Stimulated activated CD4-positive, alpha-beta T cell treated with anti-CD3 and anti-CD28 coated beads, Interleukin-12 subunit alpha, Interleukin-12 subunit beta, amount 100 ng/mL, for 48 hours (primary cell): ENCODE results near the gene FNIP2.

ENCODE experiments used
- DNase-seq, 3 donors: peaks; one replicate each; pipeline ENCODE4 v3.0.0-alpha.2; 2020; ENCODE audit warnings: low read depth in 2 of 3, low spot score in 1 of 3

The FNIP2 gene

GRCh38 chr4:158836002-158836369, 67.2 kb downstream of the FNIP2 start:
- DNase-seq, result no peak

DNA sequence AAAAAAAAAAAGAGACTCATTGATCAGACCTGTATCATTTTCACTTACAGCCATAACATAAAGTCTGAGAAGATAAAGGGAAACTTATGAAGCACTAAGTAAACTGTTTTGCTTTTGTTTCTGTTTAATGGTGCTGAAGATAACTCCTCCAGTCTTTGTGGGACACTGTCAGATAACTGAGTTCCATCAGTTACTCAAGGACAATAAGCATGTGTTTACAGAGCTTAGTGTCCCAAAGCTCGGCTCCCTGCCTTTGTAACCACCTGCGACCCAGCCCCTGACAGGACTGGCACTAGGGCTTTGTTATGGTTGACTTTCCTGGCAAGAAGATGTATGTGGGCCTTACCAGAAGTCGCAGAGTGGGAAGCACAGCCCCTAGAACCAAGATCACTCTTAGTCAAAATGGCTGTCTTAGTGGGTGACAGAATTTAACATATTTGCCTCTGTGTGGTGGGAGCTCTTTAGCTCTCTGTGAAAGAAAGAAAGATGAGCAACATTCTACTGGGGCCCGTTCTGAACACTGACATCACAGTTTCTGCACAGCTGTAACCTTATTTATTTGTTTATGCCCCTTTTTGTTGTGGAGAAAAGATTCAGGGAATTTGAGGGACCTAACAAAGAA, 68.1 kb downstream of the FNIP2 start:
- DNase-seq, result no peak

- no peak for DNase-seq
Observed at GRCh38 chr4:158837527-158838141, 68.8 kb downstream of the FNIP2 start.

- DNase-seq, result no peak
Observed at GRCh38 chr4:158840131-158840530, 71.3 kb downstream of the FNIP2 start.

GRCh38 chr4:158841540-158841939, 72.7 kb downstream of the FNIP2 start:
- no peak for DNase-seq

DNA sequence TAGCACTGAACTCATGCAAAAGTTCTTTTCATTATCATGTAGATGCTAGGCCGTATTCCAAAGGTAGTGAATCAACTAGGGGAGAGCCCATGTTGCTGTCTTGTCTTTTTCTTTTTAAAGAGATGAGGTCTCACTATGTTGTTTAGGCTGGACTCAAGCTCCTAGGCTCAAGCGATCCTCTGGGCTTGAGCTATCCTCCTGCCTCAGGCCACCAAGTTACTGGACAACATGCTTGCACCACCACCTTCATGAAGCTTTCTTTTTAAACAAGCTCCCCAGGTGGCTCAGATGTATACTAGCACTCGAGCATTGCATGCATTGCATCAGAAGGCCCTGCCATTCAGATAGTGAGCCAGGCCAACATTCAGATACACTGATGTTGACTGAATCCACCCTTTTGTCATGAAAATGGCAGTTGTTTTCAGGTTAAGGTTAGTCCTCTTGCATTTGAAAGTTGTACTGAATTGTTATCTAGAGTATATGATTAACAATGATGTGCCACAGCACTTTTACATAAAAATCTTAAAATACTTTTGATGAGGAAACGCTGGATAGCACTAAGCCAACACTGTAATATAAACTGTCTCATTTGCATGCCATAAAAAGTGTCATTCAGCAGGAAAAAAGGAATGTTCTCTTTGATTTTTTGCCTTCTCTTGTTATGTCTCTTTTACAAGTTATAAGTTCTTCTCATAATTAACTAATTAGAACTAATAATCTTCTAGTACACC, 76.7 kb downstream of the FNIP2 start:
- DNase-seq, result no peak

- DNase-seq, result no peak
Observed at GRCh38 chr4:158847535-158847934, 78.7 kb downstream of the FNIP2 start.

DNA sequence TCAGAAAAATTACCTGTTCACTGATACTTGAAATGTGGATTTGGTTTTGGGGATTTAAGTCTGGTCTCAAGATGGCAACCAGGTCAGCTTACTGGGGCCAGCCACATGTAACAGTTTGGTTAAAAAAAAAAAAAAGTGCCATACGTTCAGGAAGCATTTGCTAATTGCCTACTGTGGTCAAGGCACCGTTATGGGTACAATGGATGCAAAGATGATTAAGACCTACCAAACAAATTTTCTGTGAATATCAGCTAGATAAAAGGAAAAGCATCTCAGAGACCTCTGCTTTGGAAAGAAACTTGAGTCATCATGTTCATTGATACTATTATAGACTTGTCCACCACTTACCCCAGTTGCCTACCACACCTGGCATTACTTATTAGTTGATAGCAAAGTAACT, 80.9 kb downstream of the FNIP2 start:
- no peak for DNase-seq

DNA sequence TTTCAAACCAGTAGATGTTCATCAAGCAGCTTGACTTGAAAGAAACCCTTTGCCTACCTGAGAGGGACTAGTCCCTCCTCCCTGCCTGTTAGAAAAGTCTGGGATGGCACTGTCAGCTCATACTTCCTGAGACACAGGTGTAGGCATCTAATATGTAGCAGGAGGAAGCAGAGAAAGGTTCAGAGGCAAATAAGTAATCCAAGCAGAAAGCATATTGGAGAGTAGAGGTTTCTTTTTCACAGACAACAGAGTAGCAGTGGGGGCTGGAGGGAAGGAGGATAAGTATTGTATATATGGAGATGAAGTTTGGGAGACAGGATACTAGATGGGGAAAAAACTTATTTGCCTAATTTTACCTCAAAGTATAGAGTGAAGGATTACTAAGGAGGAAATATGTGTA, 81.5 kb downstream of the FNIP2 start:
- DNase-seq, result no peak

GRCh38 chr4:158850800-158851644, 82.2 kb downstream of the FNIP2 start:
- peak in 1 of 3 donors; percentile 12 for DNase-seq

- no peak for DNase-seq
Observed at GRCh38 chr4:158854236-158854635, 85.4 kb downstream of the FNIP2 start.

- DNase-seq, result no peak
Observed at GRCh38 chr4:158856852-158857251, 88.0 kb downstream of the FNIP2 start.

DNA sequence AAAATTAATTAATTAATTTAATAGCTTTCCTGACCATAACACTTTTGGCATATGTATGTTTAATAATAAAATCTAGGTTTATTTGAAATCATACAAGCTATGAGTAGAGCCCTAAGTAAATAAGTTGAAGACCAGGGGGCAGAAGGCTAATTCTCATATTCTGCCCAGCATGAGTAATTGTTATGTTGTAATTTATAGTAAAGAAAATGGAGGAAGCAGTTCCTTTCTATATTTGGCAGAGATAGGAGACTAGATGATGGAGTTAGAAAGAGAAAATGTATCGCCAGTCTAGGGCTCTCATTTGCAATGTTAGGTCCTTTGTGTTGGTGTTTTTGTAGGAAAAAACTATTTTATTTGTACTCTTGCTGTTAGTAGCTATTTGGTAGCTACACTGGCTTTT, 89.1 kb downstream of the FNIP2 start:
- no peak for DNase-seq

DNA sequence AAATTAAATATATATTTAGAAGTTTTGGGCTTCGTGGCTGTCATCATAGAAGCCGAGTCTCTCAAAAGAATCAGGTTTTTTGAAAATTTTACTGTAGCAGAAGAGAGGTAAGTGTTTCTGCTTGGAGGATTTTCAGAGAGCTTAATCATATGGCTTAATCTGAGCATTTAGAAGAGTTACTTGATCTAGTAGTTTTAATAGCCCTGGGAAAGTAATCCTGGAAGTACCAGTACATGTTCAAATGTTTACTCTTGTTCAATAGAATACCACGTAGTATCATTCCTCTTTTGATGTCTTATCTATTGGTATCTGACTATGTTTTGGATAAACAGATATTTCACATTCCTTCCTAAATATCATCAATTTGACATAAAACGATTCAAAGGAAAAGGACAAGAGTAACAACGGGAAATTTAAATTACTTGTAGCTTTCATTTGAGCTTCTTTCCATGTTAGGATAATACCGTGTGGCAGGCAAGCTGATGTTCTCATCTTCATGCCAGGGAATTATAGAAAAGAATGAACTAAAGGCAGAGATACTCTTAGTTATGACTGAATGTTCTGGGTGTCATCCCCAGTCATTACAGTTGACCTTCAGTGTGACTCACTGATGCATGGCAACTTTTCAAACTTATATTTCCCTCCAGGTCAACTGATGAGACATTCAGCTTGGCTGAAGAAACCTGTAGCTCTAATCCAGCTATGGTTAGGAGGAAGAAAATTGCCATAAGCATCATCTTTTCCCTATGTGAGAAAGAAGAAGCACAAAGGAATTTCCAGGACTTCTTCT, 89.8 kb downstream of the FNIP2 start:
- DNase-seq, result no peak

GRCh38 chr4:158859661-158860060, 90.8 kb downstream of the FNIP2 start:
- DNase-seq, result no peak

GRCh38 chr4:158860856-158861255, 92.0 kb downstream of the FNIP2 start:
- DNase-seq, result no peak

DNA sequence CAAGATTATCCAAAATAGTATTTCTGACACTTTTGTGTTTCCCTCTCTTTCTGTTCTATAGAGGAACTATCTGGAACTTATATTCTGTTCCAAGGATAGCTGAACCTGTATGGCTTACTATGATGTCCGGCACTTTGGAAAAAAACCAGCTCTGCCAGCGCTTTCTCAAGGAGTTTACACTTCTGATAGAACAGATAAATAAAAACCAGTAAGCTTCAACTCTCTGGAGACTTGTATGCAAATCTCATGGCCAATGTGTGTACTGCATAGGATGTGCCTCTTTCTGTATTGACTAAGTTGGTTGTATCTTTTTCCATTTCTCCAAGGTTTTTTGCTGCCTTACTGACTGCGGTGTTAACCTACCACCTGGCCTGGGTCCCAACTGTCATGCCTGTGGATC, 92.5 kb downstream of the FNIP2 start:
- no peak for DNase-seq

GRCh38 chr4:158861766-158862165, 92.9 kb downstream of the FNIP2 start:
- DNase-seq, result no peak

DNA sequence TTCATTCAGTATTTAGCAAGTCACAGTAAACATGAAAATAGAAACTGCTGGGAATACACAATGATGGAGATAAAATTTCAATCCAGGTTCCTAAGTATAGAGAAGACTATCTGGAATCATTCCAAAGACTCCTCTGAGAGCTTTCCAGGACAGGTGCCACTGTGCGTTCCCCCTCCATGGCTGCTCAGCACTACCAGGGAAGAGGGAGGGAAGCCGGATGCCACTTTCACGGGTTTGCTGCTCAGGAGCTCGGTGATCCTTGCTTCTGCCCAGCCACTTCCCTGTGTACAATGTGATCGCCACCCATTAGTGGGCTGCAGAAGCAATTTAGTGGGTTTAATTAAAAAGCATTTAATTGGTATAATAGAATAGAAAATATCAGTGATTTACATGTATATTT, 94.5 kb downstream of the FNIP2 start:
- no peak for DNase-seq

DNA sequence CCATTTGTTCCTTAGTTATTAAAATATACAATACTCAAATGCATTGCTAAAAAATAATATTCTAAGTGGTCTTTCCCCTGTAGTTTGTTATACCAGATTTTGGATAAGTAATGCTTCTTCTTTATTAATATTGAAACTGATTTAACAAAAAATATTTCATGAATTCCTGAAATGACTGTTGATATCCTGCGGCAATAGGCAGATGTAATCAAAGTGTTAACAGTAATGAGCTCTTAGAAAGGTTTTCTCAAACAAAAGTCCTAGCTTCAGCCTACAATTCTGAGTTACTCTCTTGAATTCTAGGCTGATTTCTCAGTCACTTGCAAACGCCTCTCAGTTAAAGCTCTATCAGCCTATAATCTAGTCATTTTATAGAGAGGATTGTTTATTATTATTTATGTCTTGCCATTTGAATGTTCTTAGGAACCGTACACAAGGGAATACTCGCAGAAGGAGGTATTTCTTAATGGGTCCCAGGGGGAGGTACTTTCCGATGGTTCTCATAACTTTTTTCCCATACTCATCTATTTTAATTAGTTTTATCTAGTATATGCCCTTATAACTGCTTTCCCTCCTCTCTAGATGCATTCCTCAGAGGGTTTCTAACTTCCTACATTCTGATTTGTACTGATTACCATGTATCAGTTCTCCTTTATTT, 96.8 kb downstream of the FNIP2 start:
- DNase-seq, result no peak
